ENCODE results near the gene TMEM250.

DNA sequence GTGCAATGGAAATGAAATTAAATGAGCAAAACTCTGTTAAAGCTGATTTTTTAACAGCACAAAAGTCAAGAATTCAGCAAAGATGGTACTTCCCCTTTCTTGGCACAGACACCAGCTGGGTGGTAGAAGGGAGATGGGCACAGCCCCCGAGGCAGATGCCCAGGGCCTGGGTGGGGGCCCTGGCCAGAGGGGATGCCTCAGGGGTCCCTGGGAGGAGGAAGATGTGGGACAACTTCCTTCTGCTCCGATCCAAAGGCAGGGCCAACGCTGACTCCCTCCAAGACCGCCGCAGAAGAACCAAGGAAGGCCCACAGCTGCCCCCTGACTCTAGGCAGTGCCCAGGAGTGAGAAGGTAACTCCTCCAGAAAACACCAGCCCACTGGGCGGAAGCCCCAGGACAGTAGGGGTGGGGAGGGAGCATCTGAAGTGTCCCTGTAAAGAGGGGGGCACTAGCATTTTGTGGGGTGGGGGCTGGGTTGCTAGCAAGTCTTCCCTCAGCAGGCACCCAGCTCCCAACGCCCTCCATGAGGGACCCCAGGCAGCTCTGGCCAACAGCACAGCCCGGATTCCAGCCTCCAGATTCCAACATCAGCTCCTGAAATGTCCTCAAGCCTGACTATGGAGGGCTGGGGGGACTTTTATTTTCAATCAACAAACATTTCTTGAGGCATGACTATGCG is 28.5 kb downstream of the TMEM250 start:
- TF ChIP-seq CTCF (IDR thresholded peaks at IDR 0.05) (no peak), POLR2AphosphoS5 (IDR thresholded peaks at IDR 0.05) (no peak), POLR2A (IDR thresholded peaks at IDR 0.05) (no peak)

Data from gastroesophageal sphincter (tissue), 3 donors.